A172 (cell line): Measurements from ENCODE around the gene SAMD1. TPM values are rescaled to one million over a fixed set of nuclear protein-coding genes. Genes with fewer than 3 reads are reported as not detected.

Experiments
- DNase-seq: peaks from one replicate; pipeline ENCODE4 v3.0.0-alpha.2; 2015; ENCODE audit warnings: low spot score
- total RNA-seq: library from RNA; depleted of rRNA; stranded (reverse); fragments of >200 nt; shearing (Covaris generic); gene quantifications from 2 replicates; pipeline ENCODE4 v1.2.3, GENCODE V29; 2014; rRNA removed

Gene SAMD1
- total RNA-seq: 25.2 and 36.0 TPM in 2 replicates

DNA sequence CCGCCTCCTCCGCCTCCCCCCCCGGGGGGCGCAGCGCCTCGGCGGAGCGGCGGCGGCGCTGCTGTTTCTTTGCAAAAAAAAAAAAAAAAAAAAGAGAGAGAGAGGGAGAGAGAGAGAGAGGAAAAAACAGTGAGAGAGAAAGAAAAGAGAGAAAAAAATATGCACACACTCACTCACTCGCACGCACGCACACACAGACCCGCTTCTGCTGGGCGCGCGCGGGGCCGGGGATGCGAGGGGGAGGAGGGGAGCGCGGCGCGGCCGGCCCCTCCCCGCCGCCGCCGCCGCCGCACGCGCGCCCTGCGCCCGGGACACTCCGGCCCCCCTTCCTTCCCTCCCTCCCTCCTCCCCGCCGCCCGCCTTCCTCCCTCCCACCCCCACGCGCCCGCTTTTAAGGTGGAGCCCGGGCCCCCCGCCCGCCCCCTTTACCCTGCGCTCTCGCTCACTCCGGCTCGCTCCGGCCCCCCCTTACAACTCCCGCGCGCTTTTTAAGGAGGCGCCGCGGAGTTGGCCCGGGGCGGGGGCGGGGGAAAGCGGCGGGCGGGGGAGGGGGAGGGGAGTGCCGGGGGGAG is at the start of gene SAMD1:
SAMD1 (minus strand) TSS at position 243 of the 572 bp plus-strand sequence.
- DNase-seq: peak; percentile 49

DNA sequence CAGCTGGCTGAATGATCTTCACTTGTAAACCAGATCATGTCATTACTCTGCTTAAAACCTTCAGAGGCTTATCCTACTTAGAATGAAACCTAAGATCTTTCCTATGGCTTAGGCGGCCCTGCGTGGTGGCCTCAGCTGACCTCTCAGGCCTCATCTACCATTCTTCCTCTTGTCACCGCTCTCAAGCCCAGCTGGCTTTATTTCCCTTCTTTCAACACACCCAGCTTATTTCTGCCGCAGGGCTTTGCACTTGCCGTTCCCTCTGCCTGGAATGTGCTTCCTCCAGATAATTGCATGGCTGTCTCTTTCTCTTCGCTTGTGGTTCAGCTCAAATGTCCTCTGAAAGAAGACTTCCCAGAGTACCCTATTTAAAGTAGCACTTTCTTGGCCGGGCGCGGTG is 49.4 kb upstream of the SAMD1 start:
- DNase-seq: no peak

DNA sequence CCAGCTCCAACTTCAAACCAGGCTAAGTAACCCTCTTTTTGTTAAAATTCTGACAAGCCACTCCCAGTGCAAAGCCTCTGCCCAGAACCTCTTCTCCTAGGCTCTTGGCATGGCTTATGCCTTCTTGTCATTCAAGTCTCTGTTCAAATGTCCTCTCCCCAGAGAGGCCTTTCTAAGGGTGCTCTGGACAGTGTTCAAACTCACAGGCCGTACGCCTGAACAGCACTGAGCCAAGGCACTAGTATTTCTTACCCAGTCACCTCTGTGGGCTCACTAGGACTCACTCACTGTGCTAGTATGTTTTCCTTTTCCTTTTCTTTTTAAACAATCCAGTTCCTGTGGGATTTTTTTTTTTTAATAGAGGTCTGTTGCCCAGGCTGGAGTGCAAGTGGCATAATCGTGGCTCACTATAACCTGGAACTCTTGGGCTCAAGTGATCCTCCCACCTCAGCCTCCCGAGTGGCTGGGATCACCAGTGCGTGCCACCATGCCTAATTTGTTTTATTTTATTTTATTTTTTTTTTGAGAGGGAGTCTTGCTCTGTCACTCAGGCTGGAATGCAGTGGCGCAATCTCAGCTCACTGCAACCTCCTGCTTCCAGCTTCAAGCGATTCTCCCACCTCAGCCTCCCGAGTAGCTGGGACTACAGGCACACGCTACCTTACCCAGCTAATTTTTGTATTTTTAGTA is 48.2 kb upstream of the SAMD1 start:
- DNase-seq: no peak

DNA sequence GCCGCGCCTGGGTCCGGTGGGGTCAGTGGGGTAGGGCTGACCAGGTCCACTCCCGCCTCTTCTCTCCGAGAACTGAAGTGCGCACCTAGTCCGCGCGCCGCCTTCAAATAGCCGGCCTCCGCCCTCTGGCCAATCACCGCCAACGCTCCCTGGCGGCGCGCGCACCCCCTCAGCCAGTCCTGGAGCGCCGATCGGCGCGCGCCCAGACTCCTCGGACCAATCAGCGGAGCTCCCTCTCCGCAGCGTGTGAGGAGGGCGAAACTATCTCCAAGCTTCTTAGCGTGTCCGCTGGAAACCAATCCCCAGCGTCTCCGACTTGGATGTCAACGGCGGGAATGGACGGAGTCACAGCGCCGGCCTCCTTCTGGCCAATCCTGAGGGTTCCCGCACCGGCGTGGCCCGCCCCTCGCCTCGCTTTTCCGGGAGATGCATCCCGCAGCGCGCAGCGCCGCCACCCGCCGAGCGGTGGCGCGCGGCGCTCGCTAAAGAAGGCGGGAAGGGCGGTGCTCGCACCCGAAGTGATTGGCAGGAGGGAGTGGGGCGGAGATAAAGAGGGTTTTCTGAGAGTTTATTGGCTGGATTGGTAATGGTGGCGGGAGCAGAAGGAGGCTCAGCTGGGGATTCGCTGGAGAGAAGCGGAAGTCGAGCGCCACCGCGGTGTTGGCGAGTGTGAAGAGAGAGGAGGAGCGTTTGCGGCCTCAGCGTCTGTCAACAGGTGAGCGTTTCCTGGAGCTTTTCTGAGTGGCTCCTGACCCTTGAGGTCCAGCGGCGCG is 46.1 kb upstream of the SAMD1 start, which contains the start of gene ASF1B:
ASF1B (minus strand) TSS at position 81 of the 773 bp plus-strand sequence. CDS start 133 bp downstream, outside the sequence.
- peak; percentile 99 for DNase-seq

DNA sequence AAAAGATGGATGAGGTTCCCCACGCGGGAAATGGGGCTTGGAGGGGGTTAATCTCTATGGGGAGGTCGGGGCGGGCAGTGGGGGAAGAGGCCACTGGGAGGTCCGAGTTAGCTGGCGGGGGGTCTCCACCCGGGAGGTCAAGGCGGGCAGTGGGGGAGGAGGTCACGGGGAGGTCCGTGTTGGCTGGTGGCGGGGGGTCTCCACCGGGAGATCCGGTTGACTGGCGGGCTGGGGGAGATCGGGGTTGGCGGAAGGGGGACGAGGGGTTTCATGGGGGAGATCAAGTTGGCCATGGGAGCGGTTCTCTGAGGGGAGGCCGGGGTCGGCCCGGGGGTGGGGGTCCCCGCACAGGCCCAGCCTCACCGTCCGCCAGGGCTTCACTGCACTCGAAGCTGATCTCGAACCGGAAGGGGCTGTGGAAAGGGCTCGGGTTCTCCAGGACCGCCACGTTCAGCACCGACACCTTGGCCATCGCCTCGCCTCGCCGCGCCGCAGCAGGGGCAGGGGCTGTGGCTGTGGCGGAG is 45.5 kb upstream of the SAMD1 start:
- no peak for DNase-seq

DNA sequence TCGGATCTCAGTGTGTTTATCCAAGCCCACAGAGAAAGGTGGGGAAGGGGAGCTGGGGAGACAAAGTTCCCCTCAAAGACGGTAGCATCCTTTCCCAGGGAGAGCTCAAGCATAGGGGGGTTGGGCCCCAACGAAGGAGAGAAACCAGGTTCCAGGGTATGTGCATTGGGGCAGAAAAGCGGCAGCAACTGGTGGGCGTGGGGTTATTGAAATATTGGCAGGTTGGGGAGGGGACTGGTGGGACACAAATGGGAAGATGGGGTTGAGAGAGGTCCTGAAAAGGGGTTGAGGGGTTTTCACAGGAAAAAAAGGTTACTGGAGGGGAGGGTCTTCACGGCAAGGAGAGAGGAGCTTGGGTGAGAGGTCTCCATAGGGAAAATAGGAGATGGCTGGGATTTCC is 44.8 kb upstream of the SAMD1 start:
- no peak for DNase-seq

DNA sequence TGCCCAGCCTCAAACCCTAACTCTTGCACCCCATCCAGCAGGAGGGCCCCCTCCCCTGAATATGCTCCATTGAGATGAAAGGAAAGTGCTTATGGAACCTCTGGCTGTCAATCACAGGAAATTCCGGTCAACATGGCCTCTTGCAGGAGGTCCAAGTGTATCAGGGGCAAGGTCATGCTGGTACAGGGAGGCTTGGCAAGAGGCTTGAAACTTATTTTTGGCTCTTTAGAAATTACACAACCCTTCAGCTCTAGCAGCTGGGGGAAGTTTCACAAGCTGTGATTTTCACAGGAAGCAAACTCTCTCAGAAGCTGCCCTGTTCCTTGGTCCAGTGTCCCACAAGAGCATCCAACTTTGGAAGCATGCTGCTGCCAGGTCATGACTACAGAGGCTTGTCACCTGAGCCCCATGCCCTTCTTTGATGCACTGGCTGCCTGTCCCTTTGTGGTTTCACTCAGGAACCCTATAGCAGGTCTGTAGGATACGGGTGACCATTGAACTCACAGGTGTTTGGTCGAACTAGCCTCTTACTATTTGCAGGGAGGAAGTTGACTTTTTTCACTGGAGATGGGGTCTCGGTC is 37.5 kb upstream of the SAMD1 start:
- DNase-seq: no peak

DNA sequence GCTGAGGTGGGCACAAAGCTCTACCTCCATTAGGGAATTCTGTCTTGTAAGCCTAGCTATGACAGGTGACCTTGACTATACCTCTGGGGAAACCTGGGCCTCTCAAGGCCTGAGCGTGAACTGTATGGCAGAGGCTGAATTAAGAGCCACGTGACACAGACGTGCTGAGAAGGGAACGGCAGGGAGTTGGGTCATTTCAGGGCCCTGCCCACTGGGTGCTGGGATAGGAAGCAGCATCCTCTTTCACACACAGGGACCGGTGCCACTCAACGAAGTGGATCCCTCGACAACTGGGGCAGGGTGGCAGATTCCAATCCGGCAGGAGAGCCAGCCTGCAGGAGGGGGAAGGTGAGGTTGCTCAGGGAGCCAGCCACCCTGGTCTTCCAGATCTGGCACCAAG is 36.6 kb upstream of the SAMD1 start:
- DNase-seq: no peak

DNA sequence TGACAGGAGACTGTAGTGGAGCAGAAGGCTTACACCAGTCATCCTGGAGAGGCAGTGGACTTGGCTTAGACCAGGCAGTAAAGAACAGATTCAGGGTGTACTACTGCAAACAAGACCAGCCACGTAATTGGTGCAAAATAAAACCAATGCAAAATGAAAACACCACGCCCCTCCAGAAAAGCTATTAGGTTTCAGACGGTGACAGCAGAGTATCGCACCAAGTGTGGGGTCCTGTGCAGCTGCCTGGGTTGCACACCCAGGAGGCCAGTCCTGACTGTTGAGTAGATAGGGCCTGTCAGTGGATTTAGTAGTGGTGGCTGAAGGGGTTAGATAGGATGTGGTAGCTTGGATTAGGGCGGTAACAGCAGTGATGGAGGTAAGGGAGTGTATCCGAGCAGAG is 32.4 kb upstream of the SAMD1 start:
- DNase-seq: no peak

DNA sequence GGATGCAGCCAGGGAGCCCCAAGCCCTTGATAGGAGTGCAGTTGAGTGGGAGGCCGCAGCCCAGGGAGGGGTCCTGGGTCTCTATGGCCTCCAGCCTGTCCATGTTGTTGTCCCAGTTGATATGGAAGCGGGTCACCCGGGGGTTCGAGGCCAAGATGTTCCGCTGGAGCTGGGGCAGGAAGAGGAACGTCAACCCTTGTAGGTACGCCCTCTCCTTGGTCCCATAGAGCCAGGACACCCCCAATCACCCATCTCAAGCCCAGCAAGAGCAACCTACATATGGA is 29.9 kb upstream of the SAMD1 start:
- DNase-seq: no peak

DNA sequence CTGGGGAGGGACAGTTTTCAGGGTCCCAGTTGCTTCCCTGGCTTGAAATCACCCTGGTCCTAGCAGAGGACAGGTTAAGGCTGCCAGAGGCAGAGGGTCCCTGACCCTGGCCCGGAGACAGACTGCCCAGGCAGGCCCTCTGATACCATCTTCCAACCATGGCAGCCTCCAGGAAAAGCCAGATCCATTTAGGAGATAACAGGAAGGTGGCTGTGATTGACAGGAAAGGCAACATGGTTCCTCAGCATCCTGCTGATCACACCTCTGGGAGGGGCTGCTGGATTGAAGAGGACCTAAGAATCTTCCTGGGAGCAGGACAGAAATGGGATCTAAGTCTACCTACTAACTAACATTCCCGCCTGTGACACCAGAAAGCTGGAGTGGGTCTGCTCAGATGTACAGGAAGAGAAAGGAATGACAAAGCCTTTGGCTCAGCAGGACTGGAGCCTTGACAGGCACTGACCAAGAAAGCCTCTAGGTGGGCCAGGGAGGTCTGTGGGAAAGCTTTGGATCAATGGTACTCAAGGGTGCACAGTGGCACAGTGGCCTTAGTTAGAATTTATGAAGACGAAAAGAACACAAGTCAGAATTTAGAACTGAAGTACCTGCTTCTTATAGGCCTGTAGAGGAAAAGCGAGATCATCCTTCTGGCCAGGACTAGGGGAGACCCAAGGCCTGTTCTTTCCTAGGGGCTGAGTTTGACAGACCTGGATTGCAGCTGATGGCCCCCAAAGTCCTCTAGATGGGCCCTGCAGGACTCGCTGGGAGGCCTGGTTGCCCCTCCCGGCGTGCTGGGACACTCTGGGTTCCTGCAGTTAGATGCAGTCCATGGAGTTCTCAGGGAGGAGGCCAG is 29.3 kb upstream of the SAMD1 start:
- DNase-seq: no peak

DNA sequence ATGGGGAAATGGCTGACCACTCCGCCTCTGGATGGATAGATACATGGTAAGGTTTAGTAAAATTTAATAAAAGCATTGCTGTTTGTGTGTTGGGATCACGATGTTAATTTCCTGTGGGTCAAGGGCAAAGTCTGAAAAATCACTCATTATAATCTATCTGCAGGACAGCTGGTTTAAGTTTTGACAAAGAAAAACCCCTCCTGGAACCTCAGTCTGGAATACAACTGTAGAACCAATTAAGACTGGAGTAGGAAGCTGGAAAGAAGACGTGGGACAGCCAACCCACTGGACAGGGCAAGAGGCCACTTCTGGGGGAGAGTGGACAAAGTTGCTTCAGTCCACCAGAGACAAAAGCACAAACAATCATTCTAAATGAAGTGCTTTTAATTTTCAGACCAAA is 28.6 kb upstream of the SAMD1 start:
- no peak for DNase-seq

DNA sequence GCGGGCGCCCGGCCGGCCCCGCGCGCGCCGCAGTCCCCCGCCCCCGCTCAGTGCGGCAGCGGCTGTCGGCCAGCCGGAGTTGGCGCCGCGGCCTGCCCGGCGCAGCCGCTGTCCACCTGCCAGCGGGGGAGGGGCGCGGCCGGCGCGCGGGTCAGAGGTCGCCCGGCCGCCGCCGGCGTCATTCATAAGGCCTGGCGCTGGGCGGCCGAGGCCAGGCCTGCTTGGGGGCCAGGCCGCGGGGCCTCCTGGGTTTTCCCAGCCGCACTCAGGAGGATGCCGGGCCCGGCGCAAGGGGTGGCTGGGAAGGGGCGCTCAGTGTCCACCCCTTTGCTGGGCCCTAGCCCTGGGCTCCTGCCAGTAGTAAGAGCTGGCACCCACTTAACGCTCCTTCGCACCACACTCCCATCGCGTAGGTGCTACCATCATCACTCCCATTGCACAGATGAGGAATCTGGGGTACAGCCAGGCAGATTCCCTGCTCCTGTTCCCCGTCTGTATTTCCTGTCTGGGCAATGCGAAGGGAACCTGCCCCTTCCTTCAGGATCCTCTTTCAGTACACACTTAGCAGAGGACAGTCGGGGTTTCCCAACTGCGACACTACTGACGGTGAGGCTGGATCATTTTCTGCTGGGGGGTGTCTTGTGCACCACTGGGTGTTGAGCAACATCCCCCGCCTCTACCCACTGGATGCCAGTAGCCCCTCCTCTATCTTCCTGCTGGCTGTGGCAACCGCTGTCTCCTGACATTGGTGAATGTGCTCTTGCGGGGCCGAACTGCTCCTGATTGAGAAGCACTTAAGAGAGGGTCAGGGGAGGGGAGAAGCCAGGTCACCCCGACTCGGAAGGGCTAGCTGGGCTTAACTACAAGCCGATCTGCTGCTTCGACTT is 27.9 kb upstream of the SAMD1 start:
- peak; percentile 63 for DNase-seq

DNA sequence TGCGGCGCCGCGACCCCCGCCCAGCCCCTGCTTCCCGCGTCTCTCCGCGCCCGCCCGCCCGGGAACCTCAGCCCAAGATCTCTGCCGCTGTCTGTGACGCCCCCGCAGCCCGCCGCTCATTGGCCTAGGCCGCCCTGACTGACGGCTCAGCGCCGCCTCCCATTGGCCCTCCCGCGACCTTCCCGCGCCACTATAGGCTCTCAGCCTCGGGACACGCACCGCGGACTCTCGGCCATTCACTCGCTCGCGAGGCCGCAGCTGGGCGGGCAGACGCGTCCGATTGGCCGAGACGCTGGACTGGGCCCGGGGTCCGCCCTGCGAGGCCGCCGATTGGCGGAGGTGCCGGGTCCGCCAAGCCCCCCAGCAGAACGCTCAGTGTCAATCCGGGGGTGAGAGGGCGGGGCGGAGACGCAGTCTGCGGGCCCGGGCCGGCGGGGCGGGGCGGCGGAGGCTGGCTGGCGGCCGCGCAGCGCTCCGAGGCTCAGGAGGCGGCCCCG is 27.2 kb upstream of the SAMD1 start, which contains the start of gene PRKACA:
PRKACA (minus strand) TSS at position 95 of the 497 bp plus-strand sequence. CDS start 215 bp downstream, outside the sequence.
- peak; percentile 96 for DNase-seq

DNA sequence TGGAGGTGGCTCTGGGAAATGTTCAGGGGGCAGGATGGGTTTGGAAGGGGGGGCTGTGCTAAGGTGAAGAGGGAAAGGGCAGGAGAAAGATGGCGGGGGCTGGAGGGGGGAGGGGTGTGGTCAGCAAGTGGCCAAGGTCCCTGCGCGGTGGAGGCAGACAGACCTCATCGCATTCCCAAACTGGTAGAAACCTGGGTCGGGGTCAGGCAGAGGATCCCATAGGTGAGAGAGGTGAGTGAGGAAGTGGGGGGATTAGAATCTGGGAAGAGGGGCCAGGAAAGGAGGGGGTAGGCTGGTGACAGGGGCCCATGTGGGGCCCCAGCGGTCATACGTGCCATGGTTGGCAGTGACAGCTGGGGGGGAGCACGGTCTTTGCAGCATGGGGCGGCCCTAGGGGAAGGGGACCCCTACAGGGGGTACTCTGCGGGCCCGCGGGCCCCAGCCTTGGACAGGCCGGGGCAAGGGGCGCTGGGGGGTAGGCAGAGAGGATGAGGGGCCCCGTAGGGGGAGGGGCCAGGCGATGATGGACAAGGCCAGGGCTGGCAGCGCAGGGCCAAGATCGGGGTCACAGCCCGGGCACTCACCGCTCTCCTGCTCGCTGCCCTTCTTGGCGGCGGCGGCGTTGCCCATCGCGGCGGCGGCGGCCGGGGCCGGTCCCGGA is 26.5 kb upstream of the SAMD1 start:
- no peak for DNase-seq

DNA sequence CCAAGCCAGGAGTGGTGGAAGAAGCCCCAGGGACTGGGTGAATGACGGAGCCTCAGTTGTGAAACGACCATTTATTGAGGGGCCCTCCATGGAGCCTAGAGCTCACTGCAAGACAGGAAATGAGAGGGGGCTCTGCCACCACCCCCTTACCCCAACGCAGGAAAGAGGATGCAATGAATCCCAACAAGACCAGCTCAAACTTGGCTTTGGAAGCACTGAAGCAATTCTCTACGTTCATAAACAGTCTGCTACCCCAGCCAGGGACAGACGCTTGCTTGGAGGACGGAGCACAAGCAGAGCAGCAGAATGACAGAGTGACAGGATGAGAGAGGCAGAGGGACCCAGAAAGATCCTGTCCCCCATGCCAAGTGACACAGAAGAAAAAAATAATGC is 26.0 kb upstream of the SAMD1 start:
- DNase-seq: no peak

DNA sequence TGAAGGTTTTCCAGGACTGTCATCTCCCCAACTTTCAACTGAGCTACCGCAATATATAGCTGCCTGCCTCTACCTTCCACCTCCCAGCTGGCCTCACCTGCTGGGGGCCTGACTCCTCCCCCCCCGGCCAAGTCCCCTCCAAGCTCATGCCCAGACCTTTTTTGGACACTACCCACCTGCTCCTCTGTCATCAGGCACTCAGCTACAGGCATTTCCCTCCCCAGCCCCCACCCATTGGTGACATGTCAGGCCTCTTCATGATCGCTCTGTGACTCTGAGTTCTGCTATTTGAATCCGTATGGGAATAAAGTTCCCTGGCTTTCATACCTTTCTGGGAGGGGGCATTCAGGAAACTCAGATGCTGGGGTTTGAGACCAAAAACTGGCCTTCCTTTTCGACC is 25.2 kb upstream of the SAMD1 start:
- no peak for DNase-seq

DNA sequence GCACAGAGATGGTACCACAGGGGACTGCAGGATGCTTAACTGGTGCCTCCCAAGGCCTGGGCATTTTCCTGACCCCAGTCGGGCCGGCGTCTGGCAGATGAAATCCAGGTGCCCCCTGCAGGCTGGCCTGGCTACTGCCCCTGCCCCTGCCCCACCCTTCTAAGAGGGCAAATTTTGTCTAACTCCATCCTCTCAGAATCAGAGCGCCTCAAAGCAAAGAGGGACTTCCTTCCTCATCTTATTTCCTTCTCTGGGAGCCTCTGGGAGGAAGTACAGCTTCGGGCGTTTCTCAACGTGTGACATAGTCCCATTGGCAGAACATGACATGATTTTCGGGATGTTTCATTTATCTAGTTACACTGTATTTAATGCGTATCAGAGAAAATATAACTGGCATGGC is 24.3 kb upstream of the SAMD1 start:
- peak; percentile 26 for DNase-seq

DNA sequence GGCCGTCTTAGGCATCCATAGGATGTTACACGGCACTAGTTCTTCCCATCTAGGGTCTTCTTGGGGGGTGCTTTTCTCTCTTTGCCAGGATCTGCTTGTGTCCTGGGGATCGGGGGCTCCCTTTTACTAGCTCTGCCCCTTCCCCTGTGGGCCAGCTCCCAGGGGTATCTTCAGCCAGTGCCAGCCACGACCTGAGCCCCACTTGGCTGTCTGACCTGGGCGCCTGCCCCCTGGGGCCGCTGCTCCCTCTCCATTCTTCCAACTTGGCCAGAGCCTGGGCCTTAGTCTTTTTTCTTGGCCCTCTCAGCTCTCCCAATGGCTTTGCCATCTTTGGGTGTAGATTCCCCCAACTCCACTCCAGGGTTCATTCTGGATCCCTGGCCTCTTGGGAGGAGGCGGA is 23.9 kb upstream of the SAMD1 start:
- DNase-seq: no peak
